Smooth muscle cell of the brain vasculature (primary cell): Measurements from ENCODE around the gene VIL1.

Source experiments
- DNase-seq: peaks from one replicate; pipeline ENCODE4 v3.0.0-alpha.2; 2012; ENCODE audit warnings: low read depth, low spot score

VIL1 gene

GRCh38 chr2:218418717-218419458 lies at the start of gene VIL1:
Gene VIL1 (plus strand): TSS chr2:218419123. CDS start chr2:218423779, 4,656 bp downstream.
- DNase-seq, result no peak

DNA sequence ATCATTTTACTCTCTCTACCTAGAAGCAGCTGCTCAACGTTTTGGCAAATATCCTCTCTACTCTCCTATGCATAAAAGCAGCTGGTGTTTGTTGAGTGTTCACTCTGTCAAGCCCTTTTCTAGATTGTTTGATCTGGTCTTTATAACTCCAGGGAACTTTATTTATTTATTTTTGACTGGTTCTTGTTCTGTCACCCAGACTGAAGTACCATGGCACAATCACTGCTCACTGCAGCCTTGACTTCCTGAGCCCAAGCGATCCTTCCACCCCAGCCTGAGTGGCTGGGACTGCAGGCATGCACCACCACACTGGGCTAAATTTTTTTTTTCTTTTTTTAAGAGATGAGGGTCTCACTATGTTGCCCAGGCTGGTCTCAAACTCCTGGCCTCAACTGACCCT lies 49.6 kb upstream of the VIL1 start:
- DNase-seq, result no peak

- no peak for DNase-seq
Observed at GRCh38 chr2:218370410-218371063, 48.4 kb upstream of the VIL1 start.

DNA sequence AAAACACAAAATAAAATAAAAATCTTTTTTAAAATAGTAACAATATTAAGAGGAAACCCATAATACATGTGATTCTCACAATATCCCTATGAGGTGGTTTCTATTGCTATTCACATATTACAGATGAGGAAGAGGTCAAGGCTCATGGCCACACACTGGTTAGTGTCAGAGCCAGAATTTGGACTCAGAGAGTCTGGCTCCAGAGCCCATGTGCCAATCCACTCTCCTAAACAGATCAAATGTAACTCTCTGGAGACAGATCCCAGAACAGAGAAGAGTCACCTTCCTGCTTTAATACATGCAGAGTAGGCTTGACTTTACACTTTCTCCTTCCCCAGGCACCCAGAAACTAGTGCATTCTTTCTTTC lies 47.0 kb upstream of the VIL1 start:
- no peak for DNase-seq

DNA sequence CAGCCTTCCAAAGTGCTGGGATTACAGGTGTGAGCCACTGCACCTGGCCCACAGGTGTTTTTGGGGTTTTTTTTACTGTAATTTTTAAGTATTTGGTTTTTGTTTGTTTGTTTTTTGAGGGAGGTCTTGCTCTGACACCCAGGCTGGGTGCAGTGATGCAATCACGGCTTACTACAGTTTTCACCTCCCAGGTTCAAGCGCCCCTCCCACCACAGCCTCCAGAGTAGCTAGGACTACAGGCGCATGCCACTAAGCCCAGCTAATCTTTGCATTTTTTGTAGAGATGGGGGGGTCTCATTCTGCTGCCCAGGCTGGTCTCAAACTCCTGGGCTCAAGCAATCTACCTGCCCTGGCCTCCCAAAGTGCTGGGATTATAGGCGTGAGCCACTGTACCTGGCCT lies 44.1 kb upstream of the VIL1 start:
- no peak for DNase-seq

DNA sequence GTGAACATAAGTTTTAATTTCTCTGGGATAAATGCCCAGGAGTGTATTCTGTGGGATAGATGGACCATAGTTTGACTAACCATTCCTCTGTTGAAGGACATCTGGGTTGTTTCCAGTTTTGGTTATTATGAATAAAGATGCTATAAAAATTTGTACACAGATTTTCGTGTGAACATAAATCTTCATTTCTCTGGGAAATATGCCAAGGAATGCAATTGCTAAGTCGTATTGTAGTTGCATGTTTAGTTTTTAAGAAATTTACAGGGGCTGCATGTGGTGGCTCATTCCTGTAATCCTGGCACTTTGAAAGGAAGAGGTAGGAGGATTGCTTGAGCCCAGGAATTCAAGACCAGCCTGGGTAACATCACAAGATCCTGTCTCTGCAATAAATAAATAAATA lies 43.7 kb upstream of the VIL1 start:
- DNase-seq, result no peak

DNA sequence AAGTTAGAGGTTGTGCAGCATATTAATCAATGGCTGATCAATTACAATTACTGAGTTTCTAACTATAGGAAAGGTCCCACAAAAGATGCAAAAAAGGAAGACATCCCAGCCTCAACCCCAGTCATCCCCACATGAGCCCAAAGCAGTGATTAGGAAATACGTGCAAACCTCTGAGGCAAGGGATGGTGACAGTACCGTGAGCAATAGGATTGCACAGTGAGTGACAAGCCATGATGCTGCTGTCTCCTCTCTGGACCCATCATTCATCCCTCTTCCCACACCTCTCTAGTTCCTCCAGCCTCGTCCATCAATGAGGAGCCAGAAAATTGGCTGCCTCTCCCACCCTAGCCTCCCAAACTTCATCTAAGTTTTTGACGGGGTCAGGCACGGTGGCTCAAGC lies 40.9 kb upstream of the VIL1 start:
- DNase-seq, result no peak

- DNase-seq, result no peak
Observed at GRCh38 chr2:218381916-218382366, 37.0 kb upstream of the VIL1 start, which contains the start of gene SLC11A1. Gene SLC11A1 (plus strand): TSS chr2:218382273. CDS start chr2:218382369, 96 bp downstream.

GRCh38 chr2:218382785-218383184 lies 36.1 kb upstream of the VIL1 start:
- DNase-seq, result no peak

GRCh38 chr2:218383892-218384519 lies 34.9 kb upstream of the VIL1 start:
- no peak for DNase-seq

- DNase-seq, result no peak
Observed at GRCh38 chr2:218384975-218385374, 33.9 kb upstream of the VIL1 start.

- no peak for DNase-seq
Observed at GRCh38 chr2:218386505-218387368, 32.2 kb upstream of the VIL1 start.

DNA sequence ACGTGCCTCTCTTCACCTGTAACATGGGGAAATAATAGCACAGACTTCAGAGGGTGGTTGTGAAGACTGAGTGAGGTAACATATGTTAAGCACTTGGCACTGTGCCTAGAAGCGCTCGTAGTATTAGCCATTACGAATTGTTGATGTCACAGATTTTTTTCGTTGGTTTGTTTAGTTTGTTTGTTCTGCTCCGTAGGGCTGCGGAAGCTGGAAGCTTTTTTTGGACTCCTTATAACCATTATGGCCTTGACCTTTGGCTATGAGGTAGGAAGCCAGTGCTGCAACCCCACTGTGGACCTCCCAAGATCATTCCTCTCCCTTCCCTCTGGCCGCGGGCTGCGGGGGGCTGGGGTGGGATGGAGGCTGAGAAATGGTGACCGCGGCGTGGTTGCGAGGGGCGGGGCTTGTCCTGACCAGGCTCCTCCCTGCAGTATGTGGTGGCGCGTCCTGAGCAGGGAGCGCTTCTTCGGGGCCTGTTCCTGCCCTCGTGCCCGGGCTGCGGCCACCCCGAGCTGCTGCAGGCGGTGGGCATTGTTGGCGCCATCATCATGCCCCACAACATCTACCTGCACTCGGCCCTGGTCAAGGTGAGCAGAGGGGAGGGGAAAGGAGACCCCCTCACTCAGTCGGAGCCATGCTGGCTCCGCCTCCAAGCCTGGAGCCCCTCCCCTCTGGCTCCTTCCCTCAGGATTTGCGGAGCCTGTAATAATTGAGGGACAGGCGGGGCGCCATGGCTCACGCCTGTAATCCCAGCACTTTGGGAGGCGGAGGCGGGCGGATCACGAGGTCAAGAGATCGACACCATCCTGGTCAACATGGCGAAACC lies 31.3 kb upstream of the VIL1 start:
- DNase-seq, result peak; percentile 54

GRCh38 chr2:218389333-218390150 lies 29.4 kb upstream of the VIL1 start:
- DNase-seq, result no peak

DNA sequence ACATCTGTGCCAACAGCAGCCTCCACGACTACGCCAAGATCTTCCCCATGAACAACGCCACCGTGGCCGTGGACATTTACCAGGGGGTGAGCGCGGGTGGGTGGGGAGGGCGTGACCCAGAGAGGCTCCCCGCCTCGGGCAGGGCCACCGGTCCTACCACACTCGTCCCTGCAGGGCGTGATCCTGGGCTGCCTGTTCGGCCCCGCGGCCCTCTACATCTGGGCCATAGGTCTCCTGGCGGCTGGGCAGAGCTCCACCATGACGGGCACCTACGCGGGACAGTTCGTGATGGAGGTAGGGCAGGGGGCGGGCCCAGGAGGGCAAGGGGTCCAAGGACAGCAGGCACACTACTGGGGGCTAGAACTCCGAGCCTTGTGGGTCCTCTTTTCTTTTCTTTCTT lies 27.7 kb upstream of the VIL1 start:
- DNase-seq, result no peak

GRCh38 chr2:218392459-218392858 lies 26.5 kb upstream of the VIL1 start:
- DNase-seq, result no peak

- no peak for DNase-seq
Observed at GRCh38 chr2:218392891-218393462, 25.9 kb upstream of the VIL1 start.

GRCh38 chr2:218393750-218394290 lies 25.1 kb upstream of the VIL1 start:
- DNase-seq, result no peak

DNA sequence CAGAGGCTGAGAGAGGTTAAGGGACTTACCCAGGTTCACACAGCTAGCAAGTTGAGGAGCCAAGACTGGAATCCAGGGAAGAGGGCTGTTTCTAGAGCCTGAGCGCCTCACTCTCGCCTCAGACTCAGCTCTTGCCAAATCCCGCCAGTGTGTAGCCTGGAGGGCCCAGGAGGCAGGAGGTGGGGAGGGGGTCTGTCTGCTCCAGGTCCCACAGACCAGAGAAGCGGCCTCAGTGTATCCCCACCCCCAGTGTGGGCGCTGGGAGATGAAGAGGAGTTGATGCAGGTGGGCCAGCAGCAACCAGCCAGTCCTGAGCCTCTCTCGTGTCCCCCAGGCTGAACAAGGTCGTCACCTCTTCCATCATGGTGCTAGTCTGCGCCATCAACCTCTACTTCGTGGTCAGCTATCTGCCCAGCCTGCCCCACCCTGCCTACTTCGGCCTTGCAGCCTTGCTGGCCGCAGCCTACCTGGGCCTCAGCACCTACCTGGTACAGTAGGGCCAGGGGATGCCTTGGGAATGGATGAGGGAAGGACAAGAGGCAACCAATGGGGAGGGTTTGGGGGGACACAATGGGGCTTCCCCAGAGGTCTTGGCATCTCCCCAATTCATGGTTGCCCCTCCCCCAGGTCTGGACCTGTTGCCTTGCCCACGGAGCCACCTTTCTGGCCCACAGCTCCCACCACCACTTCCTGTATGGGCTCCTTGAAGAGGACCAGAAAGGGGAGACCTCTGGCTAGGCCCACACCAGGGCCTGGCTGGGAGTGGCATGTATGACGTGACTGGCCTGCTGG lies 24.4 kb upstream of the VIL1 start:
- DNase-seq, result no peak
